Measurements from ENCODE around the gene PLXDC2.

Gene PLXDC2

DNA sequence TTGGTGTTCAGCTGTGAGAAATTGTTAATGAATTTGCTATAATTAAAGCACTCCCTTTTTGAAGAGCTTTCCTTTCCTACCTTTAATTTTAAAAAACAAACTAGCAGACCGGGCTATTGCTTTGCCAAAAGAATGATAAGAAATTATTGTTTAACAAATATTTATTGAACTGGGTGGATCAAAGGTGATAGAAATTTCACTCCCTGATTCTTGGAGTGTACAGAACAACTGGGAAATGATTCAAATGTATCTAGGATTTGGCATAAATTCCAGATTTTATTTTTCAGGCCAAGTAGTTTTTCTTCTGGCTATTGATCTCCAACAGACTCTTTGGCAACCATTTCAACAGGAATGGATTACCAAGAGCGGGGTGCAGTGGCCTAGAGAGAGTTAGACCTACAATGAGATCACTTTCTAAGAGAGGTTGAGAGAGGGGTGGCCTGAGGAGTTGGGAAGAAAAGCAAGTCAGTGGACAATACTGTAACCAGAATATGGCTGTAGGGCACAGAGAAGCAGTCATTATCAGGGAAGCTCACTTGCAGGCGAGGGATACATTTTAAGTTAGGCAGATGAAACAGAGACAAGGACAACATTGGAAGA lies 71.9 kb downstream of the PLXDC2 start:
- H3K27me3 ChIP-seq (ENCODE audit: control insufficient read depth, low read length): no peaks in the 10 kb centered on the region
- H3K4me1 ChIP-seq (ENCODE audit: control insufficient read depth, low read length): no peaks in the 10 kb centered on the region
- no peak overlapping the region for H3K4me3 ChIP-seq (ENCODE audit: low read length)
- H3K27ac ChIP-seq (ENCODE audit: low read depth, low read length): no peak overlapping the region
- H3K36me3 ChIP-seq (ENCODE audit: control insufficient read depth, low read length): no peaks in the 10 kb centered on the region
- H3K4me2 ChIP-seq (ENCODE audit: low read length): no peak overlapping the region
- no peak for TF ChIP-seq EZH2phosphoT487 (IDR thresholded peaks at IDR 0.05; ENCODE audit: borderline replicate concordance, low read length)
- TF ChIP-seq, protein P1, sequence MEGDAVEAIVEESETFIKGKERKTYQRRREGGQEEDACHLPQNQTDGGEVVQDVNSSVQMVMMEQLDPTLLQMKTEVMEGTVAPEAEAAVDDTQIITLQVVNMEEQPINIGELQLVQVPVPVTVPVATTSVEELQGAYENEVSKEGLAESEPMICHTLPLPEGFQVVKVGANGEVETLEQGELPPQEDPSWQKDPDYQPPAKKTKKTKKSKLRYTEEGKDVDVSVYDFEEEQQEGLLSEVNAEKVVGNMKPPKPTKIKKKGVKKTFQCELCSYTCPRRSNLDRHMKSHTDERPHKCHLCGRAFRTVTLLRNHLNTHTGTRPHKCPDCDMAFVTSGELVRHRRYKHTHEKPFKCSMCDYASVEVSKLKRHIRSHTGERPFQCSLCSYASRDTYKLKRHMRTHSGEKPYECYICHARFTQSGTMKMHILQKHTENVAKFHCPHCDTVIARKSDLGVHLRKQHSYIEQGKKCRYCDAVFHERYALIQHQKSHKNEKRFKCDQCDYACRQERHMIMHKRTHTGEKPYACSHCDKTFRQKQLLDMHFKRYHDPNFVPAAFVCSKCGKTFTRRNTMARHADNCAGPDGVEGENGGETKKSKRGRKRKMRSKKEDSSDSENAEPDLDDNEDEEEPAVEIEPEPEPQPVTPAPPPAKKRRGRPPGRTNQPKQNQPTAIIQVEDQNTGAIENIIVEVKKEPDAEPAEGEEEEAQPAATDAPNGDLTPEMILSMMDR (IDR thresholded peaks at IDR 0.05; ENCODE audit: low read depth, low read length, poor library complexity, severe bottlenecking): no peak
- H3K79me2 ChIP-seq (ENCODE audit: control insufficient read depth, low read length): no peaks in the 10 kb centered on the region
- H3K9me3 ChIP-seq (ENCODE audit: control insufficient read depth, insufficient read depth, low read length): no peaks in the 10 kb centered on the region; the same call in 1 of the 2 replicates
- H3F3A ChIP-seq (ENCODE audit: control insufficient read depth, insufficient read depth): no peaks in the 10 kb centered on the region
- H4K20me1 ChIP-seq (ENCODE audit: control insufficient read depth, insufficient read depth, low read depth, low read length): no peaks in the 10 kb centered on the region
- no peaks in the 10 kb centered on the region for H3K9me2 ChIP-seq (replicated peaks; ENCODE audit: control insufficient read depth, low read length)

DNA sequence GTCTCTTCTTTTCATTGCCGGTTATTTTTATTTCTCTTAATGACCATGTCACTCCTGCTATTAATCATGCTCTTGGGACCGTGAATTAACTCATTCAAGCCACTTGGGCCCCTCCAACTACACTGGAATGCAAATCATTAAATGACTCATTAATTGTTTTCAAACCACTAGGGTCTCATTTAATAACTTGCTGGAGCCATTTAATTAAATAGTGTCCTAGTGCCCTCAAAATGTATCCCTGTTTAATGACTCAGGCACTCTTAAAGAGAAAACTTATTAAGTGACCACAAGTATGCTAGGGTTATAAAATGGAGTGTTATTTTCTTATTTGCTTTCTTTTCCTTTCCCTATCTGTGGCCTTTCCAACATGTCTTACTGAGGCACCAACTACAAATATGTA lies 73.0 kb downstream of the PLXDC2 start:
- Histone ChIP-seq H3F3A (ENCODE audit: control insufficient read depth, insufficient read depth) (no peaks in the 10 kb centered on the region), H3K4me2 (ENCODE audit: low read length) (no peak overlapping the region), H3K9me3 (ENCODE audit: control insufficient read depth, insufficient read depth, low read length) (no peaks in the 10 kb centered on the region; the same call in 1 of the 2 replicates), H3K36me3 (ENCODE audit: control insufficient read depth, low read length) (no peaks in the 10 kb centered on the region), H4K20me1 (ENCODE audit: control insufficient read depth, insufficient read depth, low read depth, low read length) (no peaks in the 10 kb centered on the region), H3K9me2 (replicated peaks; ENCODE audit: control insufficient read depth, low read length) (no peaks in the 10 kb centered on the region), H3K27me3 (ENCODE audit: control insufficient read depth, low read length) (no peaks in the 10 kb centered on the region), H3K27ac (ENCODE audit: low read depth, low read length) (no peak overlapping the region), H3K4me1 (ENCODE audit: control insufficient read depth, low read length) (no peaks in the 10 kb centered on the region), H3K79me2 (ENCODE audit: control insufficient read depth, low read length) (no peaks in the 10 kb centered on the region), H3K4me3 (ENCODE audit: low read length) (no peak overlapping the region)
- TF ChIP-seq, protein P1 (IDR thresholded peaks at IDR 0.05; ENCODE audit: low read depth, low read length, poor library complexity, severe bottlenecking): no peak
- TF ChIP-seq EZH2phosphoT487 (IDR thresholded peaks at IDR 0.05; ENCODE audit: borderline replicate concordance, low read length): no peak

DNA sequence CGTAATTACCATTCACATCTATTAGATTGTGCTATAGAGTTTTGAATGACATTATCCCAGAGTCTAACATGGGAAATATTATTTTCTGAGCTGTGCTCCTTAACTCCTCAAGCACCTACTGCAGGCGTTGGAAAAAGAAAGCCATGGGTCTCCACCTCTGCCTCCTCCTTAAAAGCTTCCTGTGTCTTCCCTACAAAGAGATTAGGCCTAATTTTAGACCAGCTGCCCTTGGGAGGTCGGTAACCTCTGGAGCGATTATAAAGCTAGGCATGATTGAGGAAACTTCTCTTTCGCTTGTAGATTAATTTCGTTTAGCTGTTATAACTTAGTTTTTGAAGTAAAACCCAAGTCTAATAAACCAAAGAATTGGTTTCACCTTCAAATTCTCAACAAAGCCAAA lies 75.2 kb downstream of the PLXDC2 start:
- Histone ChIP-seq H3F3A (ENCODE audit: control insufficient read depth, insufficient read depth) (no peaks in the 10 kb centered on the region), H3K79me2 (ENCODE audit: control insufficient read depth, low read length) (no peaks in the 10 kb centered on the region), H3K9me2 (replicated peaks; ENCODE audit: control insufficient read depth, low read length) (no peaks in the 10 kb centered on the region), H4K20me1 (ENCODE audit: control insufficient read depth, insufficient read depth, low read depth, low read length) (no peaks in the 10 kb centered on the region), H3K4me2 (ENCODE audit: low read length) (no peak overlapping the region), H3K27me3 (ENCODE audit: control insufficient read depth, low read length) (no peaks in the 10 kb centered on the region), H3K36me3 (ENCODE audit: control insufficient read depth, low read length) (no peaks in the 10 kb centered on the region), H3K4me3 (ENCODE audit: low read length) (no peak overlapping the region), H3K9me3 (ENCODE audit: control insufficient read depth, insufficient read depth, low read length) (no peaks in the 10 kb centered on the region; the same call in 1 of the 2 replicates), H3K27ac (ENCODE audit: low read depth, low read length) (no peak overlapping the region), H3K4me1 (ENCODE audit: control insufficient read depth, low read length) (no peaks in the 10 kb centered on the region)
- no peak for TF ChIP-seq EZH2phosphoT487 (IDR thresholded peaks at IDR 0.05; ENCODE audit: borderline replicate concordance, low read length)
- TF ChIP-seq, protein P1 (IDR thresholded peaks at IDR 0.05; ENCODE audit: low read depth, low read length, poor library complexity, severe bottlenecking): no peak
